ENCODE results near the gene NIT1.

Gene NIT1

DNA sequence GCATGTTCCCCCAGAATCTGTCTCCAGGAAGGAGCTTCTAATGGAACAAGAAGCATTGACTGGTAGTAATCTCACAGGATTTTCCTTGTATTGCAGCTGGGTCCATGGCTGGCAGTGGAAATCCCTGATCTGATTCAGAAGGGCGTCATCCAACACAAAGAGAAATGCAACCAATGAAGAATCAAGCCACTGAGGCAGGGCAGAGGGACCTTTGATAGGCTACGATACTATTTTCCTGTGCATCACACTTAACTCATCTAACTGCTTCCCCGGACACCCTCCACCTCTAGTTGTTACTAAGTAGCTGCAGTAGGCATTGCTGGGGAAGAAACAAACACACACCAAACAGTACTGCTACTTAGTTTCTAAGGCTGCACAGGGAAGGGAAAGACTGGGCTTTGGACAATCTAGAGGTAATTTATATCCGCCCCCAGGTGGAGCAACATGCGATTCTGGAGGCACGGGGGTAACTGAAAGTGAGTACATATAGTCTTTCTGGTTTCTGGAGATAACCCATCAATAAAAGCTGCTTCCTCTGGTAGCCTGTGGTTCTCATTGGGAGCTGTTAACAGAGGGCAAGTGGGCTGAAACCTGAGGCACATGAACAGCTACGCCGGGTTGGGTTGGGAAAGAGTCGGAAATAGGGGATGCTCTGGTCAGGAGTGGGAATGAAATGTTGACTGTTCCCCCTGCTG lies 40.6 kb downstream of the NIT1 start:
- DNase-seq: no peak

DNA sequence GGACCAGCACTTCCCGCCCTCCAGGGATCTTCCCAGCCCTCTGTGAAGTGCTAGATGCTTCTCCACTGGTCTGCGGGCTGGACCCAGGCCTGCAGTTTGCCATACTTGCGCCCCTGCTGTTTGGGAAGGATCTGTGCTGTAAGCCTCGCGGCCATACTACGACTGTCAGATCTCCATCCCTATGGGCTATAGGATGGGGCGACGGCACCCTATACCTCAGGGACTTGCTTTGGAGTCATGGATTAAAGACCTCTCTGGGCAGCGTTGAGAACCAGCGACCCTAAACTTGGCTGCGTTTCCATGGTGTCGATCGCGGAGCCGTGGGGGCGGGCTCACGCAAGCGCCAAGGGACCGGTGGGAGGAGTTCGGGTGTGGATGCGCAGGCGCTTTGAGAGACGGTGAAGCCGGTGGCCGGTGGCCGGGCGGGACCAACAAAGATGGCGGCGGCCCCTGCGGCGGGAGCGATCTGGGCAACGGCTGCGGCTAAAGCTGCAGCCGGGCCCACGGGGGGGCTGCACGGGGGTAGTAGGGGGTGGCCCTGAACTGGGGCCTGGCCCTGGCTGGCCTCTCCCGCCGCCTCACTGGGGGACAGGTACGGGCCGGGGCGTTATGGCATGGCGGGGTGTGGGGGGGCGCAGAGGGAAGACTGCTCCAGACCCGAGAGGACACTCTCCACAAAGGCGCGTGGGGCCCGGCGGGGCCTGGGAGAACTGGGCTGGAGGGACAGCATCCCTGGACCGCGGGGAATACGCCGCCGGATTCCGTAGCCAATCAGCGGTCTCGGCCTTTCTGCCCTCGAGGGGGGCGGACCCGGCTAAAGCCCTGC lies 41.4 kb downstream of the NIT1 start, which contains the start of gene USP21:
Gene USP21 (plus strand): TSS at position 414 of the 826 bp plus-strand sequence. CDS start 1,141 bp downstream, outside the sequence.
- DNase-seq: peak; percentile 94

DNA sequence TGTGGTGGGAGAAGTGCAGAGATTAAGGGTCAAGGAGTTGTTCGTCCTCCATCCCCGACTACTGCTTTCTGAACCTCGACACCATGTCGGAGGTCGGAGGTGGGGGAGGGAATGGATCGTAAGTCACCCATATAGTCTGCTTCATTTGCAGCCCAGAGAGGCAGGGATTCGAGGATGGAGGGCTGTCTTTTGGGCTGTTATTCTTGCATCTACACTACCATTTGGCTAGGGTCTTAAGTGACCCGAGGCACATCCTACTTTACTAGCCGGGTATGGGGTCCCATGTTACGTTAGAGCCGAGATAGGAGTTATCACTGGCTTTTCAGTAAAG lies 42.0 kb downstream of the NIT1 start:
- no peak for DNase-seq

GRCh38 chr1:161160671-161161145 lies 42.8 kb downstream of the NIT1 start:
- no peak for DNase-seq

GRCh38 chr1:161161652-161162051 lies 43.7 kb downstream of the NIT1 start:
- no peak for DNase-seq

DNA sequence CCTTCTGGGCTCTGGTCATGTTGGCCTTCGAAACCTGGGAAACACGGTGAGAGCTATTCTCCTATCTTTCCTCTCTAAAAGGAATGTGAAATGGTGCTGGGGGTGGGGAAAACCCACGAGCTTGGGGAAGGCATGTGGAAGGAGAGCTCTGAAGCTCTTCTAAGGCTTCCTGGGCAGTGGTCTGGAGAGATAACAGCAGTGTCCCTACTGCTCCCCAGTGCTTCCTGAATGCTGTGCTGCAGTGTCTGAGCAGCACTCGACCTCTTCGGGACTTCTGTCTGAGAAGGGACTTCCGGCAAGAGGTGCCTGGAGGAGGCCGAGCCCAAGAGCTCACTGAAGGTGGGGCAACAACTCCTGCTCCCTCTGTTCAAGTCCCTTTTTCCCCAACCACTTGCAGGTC lies 44.1 kb downstream of the NIT1 start:
- DNase-seq: no peak

- DNase-seq: no peak
Measured at GRCh38 chr1:161162806-161163205, 44.9 kb downstream of the NIT1 start.

DNA sequence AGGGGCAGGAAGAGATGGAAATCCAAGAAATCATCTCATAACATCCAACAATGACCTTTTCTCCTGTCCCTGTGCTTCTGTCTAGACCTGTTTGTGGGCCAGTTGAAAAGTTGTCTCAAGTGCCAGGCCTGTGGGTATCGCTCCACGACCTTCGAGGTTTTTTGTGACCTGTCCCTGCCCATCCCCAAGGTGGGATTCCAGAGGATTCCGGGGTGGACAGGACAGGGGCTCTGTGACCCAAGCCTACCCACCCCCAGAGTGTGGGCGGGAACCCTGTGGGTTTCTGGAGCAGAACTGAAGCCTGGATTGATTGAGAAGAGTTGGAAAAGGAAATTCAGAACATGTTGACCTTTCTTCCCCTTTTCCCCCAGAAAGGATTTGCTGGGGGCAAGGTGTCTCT lies 45.9 kb downstream of the NIT1 start:
- no peak for DNase-seq

GRCh38 chr1:161164901-161165610 lies 47.2 kb downstream of the NIT1 start:
- no peak for DNase-seq

GRCh38 chr1:161165742-161166668 lies 48.1 kb downstream of the NIT1 start, which contains the start of gene PPOX:
Gene PPOX (plus strand): TSS chr1:161166426. CDS start chr1:161166848, 422 bp downstream.
- peak; percentile 95 for DNase-seq

DNA sequence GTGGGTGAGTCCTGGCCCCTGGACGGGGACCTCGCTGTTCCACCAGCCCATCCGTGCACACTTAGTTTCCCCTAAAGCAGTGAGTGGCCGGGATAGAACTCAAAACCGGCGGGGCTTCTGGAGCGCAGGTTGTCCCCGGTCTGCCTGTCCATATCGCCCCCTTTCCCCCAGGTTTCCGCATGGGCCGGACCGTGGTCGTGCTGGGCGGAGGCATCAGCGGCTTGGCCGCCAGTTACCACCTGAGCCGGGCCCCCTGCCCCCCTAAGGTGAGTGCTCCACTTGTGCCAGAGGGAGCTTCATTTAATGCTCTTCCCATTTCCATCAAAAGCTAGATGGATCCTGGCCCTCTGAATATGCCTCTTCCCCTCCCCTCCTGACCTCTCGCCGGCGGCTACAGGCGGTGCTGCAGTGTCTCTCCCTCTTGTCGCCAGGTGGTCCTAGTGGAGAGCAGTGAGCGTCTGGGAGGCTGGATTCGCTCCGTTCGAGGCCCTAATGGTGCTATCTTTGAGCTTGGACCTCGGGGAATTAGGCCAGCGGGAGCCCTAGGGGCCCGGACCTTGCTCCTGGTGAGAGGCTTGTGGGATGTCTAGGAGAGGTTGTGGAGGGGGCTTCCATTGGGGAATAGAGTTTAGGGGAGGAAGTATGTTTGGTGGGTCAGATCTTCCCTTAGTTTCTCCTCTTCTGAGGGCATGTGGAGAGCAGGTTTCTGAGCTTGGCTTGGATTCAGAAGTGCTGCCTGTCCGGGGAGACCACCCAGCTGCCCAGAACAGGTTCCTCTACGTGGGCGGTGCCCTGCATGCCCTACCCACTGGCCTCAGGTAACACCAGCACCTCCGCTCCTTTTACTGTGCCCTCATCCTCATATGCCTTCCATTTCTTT lies 49.0 kb downstream of the NIT1 start:
- no peak for DNase-seq

GRCh38 chr1:161168906-161169305 lies 51.0 kb downstream of the NIT1 start:
- no peak for DNase-seq

Data from activated CD4-positive, alpha-beta T cell treated with anti-CD3 and anti-CD28 coated beads for 48 hours (primary cell).